Bone marrow (tissue), 2 donors: Measurements from ENCODE around the gene DDR2.

Experiments used
- DNase-seq, 2 donors: peaks; one replicate each; lab custom pipeline; 2025; lab: John Stamatoyannopoulos, UW

The DDR2 gene

DNA sequence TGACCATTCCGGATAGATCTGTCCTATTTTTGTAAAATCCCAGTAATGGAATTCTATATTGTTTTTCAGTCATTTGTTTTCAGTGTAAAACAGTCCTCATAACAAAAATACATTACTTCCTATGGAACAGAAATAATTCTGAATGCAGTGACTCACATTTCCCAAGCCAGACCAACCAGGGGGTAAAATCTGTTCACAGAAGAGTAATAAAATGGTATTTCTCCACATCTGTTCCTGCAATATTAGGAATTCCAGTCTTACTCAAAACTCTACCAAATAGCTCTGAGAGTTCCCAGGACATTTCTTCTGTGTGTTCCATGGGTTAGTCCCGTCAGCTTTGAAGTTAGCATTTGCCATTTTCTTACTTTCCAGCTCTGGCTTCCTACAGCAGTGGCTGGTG, 2.6 kb upstream of the DDR2 start:
- DNase-seq = no peak

DNA sequence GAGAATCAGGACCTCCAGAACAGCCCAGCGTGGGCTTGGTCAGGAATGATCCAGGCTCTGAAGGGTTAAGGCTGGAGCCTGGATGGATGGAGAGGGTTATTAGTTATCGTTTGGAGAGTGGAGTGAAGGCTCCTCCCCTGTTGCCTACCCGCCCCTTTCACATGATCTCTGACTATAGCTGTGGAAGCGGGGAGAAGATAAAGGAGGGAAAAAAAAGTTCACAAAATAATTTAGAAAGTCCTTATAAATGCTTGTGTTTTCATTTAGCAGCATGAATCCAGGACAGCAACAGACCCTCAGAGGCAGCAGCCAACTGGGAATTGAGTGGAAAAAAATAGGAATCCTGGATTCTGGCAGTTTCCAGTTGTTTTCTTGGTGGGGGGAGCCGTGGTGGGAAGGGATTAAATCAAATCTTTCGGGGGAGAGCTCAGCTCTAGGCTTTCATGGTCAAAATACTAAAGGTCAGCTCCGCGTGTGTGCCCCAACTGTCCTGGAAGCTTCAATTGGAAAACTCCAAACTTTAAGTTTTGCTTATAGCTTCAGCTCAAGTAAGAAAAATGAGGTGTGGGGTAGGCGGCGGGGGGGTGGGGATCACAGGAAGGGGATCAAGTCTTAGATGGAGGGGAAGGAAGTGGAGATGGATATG, 595 bp upstream of the DDR2 start:
- no peak for DNase-seq

DNA sequence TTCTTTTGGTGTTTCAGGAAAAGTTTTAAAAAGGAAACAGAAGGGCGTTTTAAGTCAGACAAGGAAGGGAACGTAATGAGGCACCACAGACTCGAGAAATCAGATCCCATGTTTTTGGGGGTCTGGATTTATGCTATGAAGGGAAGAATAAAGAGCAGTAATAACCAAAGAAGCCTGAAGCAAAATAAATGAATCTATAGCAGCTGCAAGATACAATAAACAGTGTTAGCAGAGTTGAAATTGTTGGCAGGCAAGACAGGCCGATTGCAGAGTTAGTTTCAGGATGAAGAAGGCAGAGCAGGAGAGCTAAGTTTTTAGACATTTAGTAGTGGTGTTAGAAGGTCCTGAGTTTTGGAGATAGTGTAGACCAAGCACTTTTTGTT, 425 bp downstream of the DDR2 start:
- DNase-seq = no peak

DNA sequence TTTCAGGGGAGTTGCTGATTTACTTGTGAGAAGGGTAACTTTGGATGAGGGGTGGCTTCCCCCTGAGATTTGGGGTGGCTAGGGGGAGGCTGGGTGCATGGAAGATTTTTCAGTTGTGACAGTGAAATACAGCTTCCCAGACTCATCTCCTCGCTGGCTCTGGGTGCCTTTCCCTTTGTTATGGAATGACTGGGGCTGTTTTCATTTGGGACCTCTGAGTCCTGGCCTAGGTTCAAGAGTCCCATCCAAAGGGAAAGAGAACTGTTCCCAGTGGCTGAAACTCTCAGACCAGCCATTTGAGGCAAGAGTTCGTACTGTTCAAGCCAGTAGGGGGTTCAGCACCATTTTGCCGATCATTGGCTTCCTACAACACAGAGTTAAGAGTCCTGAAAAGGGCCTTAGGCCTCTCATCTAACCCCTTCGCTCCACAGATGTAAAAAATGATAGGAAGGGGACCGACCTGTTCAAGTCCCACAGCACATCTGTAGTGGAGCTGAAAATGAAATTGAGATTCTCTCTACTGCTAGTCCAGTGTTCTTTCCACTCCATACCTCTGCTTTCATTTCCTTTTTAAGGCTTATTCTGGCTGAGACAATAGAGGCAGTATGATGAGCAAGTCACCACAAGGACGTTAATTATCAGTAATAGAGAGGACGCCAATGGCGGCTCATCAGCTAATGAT, 958 bp downstream of the DDR2 start:
- DNase-seq = no peak

DNA sequence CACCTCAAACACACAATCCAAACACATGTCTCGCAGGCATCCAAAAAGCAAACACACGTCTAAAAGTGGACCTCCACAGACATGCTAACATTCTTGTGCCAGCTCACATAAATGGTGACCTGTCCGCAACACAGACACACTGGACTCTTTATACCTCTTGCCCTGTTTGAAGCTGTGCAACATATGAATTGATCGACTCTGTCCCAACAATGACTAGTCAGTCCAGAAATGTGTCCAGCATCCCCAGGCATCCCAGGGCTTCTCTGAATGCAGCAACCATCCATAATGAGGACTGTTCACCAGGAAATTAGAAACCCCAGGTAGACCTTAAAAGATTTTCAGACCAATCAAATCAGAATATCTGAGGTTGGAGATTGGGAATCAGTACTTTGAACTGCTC, 3.2 kb downstream of the DDR2 start:
- DNase-seq = no peak

DNA sequence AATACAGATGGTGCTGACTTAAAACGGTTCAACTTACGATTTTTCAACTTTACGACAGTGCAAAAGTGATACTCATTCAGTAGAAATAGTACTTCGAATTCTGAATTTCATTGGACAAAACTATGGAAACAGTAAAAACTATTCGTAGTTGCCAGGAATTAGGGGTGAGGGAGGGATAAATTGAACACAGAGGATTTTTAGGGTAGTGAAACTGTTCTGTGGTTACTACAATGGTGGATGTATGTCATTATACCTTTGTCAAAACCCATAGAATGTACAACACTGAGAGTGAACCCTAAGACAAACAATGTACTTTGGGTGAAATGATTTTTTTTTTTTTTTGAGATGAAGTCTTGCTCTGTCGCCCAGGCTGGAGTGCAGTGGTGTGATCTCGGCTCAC, 7.5 kb downstream of the DDR2 start:
- DNase-seq = no peak

DNA sequence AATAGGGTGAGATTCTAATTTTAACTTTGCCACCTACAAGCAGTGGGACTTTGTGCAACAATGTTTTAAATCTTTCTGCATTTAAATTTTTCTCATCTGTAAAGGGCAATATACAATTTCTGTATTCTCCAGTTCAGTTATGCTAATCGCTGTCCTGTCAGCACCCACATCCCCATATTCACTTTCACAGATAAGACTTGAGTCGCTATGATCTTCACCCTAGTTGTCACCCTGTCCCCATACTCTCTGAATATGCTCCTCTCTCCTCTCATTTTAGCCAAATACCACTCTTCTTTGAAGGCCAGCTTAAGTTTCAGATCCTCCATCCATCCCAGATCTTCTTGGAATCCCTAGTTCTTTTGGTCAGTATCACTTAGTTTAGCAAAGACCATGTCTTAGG, 8.8 kb downstream of the DDR2 start:
- no peak for DNase-seq

DNA sequence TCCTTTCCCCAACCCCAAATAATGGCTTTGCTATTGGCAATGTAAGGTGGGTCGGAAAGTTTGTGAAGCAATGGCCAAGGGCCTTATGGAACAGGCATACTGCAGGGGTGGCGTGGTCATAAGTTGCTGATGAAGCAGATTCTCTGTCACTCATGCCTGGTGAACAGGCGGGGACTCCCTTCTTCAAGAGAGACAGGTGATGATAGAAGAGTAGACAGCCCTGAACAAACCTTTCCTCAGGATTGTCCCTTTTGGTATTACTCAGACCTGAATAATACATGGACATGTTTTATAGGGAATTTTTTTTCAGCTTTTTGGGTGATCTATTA, 12.7 kb downstream of the DDR2 start:
- DNase-seq = no peak

DNA sequence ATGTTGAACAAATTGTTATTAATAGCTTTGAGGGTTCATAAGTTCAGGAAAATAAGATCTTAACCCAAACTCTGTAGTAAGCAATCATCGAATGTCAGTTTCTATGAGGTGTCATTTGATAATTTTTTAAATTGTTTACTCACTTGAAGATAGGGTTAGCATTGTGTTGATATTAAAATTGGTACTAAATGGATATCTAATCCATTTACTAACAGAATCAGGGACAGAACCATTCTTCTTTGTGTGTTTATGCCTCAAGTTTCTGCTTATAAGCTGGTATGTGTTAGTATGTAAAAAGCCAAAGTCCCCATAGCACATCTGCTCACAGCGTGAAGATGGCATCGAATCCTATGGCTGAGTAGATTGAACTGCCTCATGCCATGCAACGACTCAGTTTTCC, 13.4 kb downstream of the DDR2 start:
- DNase-seq = no peak

DNA sequence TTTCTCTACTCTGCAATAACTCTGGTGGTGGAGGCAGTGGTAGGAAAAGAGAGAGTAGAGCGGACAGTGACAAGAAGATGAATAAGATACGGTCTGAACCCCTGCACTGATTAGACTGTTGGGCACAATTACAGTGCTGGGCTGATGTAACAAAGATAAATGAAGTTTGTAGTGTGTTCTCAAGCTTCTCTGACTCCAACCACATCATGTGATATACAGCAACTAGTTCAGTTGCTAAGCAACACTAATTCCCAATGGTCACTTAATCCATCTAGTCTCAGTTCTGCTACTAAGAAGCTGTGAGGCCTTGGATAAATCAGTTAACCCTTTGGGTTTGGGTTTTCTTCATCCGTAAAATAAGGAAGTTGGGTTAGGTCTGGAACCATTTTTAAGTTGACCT, 17.3 kb downstream of the DDR2 start:
- no peak for DNase-seq

DNA sequence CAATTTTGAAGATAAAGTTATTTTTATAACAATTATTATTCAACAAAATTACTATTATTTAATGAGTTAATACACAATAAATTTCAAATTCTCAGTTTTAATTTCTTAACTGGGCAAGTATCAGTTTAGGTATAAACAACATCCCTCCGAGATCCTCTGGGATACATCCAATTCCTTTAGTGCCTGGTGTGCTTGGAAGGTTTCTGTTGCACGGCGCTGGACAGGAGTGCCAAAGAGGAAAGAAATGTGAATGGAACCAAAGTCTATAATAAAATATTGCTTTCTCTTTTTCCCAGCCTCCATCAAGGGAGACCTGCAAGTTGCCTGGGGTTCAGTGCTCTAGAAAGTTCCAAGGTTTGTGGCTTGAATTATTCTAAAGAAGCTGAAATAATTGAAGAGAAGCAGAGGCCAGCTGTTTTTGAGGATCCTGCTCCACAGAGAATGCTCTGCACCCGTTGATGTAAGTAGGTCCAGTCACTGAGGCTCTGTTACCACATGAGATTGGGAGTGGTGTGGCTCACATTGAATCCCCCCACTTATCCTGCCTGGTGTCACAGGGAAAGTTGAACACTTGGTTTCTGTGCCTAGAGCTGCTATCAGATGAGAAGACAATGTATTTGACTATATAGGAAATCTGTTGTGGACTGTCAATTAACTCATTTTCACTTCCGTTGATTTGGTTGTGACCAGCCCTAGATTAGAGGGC, 22.8 kb downstream of the DDR2 start:
- no peak for DNase-seq

DNA sequence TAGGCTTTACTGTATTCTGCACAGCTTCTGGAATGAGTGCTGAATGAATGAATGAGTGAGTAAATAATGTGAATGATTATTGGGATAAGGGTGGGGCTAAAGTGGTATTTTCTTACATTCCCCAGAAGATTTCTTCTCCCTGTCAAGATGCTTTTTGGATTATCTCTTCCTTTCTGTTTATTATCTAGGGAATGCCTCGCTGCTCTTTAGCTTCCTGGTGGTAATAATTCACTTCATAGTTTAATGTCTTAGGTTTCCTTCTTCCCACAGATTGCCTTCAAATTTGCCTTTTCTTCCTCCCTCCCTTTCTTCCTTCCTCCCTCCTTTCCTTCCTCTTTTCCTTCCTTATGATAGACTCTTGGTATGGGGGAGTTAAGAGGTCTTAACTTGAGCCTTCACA, 24.0 kb downstream of the DDR2 start:
- DNase-seq = no peak

DNA sequence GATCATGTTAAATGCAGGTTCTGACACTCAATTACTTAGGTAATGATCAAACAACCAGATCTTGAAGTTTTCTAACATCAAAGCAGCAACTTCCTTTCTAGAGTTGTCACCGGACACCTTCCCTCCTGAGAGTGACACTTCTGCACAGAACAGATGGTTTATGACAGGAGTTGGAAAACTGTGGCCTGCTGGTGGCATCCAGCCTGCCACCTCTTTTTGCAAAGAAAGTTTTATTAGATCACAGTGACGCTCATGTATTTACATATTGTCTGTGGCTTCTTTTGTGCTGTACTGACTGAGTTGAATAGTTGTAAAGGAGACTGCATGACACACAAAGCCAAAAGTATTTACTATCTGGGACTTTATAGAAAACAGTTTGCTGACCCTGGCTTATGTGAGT, 28.3 kb downstream of the DDR2 start:
- no peak for DNase-seq

DNA sequence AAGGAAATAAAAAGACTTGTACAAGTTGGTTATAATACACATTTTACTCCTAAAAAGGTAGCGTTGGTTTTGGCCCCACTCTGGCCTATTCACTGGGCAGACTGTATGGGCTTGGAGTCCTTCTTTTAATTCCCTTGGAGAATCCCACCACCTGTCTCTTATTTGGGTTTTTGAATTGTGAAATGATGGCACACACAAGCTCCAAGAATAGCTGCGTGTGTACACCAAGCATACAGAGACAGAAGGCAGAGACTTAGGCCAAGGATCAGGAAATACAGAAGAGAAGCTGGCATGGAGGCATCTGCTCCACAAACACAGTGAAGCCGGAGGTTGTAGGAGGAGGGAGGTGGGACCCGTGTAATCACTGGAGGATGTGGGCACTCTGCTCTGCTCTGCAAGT, 29.1 kb downstream of the DDR2 start:
- DNase-seq = no peak

DNA sequence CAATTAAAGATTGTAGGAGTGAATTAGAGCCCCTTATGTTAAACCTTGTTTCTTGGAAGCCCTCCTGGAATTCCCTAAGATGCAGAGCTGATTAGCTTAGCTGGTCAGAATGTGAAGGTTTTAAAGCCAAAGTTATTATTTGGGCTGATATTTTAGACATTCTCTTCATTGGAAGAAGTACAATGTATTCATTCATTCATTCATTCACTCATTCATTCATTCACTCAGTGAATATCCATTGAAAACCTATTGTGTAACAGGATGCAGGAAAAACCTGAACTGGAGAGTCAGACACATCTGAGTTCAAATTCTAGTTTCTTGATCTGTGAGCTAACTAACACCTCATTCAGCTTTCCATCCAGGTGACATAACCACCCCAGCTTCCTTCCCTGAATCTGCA, 29.7 kb downstream of the DDR2 start:
- DNase-seq = no peak

DNA sequence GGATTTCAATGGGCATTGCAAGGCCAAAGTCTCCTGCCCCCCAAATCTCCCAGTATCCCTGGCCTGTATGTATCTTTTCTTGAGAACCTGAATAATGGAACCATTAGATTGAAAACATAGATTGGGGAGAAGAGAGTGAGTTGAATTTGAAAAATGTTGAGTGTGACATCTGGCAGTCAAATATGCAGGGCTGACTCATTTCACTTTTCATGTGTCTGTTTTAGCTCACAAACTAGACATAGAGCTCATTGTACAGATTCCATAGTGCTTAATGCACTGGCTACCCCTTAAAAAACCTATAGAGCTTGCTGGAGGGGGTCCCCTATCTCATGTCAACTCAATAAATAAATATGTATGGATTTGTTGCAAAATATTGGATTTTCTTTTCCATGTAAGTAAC, 30.8 kb downstream of the DDR2 start:
- no peak for DNase-seq

DNA sequence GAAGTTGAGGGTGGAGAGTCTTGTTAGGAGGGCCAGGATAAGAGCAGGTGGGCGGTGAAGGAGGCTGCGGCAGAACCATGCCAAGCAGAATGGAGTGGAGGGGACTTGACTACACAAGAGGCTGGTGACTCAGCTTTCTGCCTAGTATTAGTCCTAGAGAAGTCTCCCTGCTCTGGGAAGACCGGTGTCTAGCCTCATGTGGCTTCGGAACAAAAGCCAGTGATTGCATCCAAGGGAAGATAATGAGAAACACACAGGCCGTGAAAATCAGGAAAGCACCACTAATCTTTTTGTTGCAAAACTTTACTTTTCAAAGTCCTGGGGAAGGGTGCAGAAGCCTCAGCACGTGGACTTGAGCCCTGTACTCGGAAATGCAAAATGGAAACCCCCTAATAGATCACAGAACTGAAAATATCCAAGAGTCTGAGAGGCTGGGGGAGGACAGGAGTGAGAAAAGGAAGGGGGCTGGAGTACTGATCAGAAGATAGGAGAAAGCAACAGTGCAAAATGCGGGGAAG, 31.4 kb downstream of the DDR2 start:
- DNase-seq = no peak

DNA sequence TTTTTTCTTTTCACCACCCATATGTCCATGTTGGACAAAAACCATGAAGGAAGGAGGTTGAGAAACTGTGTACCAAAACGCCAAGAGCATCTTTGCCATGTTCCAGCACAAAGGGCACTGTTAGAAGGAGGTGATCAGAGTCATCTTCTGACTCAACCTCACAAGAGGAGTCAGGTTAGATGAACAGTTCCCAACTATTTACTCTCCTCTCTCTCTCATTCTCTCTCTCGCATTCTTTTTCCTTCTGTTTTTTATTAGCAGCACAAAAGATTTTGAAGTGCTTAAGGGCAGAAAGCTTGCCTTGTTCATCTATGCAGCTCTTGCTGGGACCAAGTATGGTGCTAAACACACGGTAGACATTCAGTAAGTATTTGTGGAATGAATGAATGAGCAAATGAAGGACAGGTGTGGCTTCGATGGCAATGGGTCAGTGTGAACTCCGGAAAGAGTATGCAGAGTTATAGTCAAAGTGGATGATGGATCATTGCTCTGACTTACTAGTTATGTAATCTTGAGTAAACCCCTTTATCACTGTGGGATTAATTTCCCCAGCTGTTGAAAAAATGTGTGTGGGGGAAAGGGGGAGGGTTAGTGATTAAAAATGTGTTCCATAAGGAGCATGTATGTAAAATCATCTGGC, 33.9 kb downstream of the DDR2 start:
- no peak for DNase-seq

DNA sequence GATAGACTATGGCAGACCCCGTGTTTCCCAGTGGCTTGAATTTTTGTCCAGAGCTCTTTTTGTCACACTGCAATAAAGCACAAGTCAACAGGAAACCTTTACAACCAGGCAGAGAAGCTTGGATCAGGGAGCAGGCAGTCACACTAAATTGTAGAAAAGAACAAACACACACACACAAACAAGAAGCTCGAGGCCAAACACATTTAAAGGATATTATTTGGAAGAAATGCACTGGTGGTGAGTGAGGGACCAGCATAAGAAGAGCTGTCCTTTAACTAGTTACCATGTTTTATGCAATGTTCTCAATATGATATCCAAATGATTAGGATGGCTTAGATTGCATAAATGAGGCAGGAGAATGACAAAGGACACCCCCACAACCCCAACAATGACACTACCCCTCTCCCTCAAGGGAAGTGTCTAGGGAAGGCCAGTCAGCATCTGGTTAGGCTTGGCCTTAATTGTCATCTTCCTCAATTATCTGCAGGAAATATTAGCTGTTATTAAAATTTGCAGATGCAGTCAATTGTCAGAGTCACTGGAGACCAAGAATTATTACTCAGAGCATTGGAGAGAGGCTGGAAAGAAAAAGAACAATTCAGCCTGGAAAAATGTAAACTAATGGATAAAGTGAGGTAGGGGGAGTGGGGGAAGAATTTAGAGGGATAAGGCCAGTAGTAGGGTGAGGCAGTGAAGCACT, 35.3 kb downstream of the DDR2 start:
- no peak for DNase-seq

DNA sequence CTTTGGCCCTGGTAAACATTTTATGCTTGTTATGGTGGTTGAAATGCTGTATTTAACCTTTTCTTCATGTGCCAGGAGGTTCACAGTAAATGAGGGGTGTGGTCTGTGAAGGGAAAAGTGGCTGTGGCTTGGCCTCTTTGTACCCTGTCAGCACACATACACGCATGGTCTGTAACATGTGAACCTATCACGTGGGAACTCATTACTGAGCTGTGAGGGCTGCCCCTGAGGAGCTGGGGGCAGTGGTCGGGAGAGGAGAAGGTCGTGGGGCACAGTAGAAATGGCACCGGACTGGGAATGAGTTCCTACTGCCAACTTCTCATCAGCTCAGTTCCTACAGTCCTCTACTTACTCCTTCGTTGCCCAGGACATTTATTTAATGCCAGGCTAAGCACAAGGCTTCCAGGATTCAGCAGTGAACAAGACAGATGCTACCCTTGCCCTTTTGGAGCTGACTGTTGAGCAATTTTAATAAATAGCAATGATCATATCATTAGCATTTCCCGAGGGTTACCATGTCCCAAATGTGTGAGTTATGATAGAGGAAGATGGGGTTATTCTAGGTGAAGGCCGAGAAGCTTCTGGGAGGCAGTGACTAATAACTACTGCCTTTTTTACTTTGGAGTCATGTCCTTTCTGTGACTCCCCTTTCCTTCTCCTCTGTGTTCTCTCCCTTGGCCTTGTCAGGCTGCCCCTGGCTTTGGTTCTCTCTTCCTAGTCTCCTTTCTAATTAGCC, 38.8 kb downstream of the DDR2 start:
- no peak for DNase-seq

DNA sequence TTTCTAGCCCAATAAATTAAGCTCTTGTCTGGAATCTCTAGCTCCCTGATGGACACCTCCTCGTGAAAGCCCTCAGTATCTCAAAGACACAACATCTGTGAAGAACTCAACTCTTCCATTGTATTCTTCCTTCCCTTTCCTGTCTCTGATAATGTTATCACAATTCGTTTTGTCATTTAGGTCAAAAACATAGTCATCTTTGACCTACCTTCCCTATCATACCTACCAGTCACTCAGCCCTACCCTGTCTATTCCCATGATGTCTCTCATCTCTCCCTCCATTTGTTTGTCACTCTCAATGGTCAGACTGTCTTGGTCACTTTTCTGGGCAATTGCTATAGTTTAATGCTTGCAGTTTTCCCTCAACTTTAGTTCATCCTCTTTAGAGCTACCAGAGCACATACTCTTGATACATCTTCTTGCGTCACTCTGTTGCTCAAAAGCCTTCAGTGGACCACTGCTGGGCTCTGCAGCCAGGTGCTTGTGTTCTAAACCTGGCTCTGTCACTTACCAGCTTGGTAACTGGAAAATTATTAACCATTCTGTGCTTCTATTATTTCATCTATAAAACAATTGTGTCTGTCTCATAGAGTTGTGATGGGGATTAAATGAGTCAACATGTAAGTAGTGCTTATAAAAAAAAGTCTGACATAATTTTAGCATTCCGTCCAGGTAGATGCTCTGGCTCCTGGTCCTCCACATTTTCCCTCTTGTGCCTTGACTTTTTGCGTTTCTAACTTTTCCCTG, 39.6 kb downstream of the DDR2 start:
- no peak for DNase-seq
